IMR-90 (cell line): ENCODE measurements around the gene TYR. TPM values are rescaled to one million over a fixed set of nuclear protein-coding genes. Genes with fewer than 3 reads are reported as not detected.
"Not testable (repeated sequence)": the region's sequence is repeated elsewhere in the genome, so short reads cannot be mapped to it uniquely, and the experiment has no call there.

ENCODE experiments used
- ATAC-seq: fragments of 200-7000 bp; cut with Tn5 transposase; 2 replicates; pipeline ENCODE4 v1.9.1; 2020; ENCODE audit warnings: low read depth, mild to moderate bottlenecking, moderate library complexity
- BruUV-seq: library from RNA; stranded (reverse); fragments of 400-500 nt; replicated peaks from 2 replicates; lab custom pipeline; 2021; lab: Mats Ljungman, UMichigan
- CTCF ChIA-PET: fragments of 300-600 bp; formaldehyde crosslinking; extraction: SDS; loops from one replicate; lab custom pipeline; 2021; ENCODE audit warnings: antibody characterized with exemption; lab: Yijun Ruan, JAX
- POLR2A ChIA-PET: fragments of 300-600 bp; sonication (Branson Sonifier 250); formaldehyde crosslinking; loops from one replicate; lab custom pipeline; 2022; ENCODE audit warnings: antibody characterized with exemption; ENCODE audit not compliant: unreplicated experiment; lab: Charles Lee
- DNase-seq: peaks from one replicate; pipeline ENCODE4 v3.0.0; 2013
- H2AFZ ChIP-seq: replicated peaks from 2 replicates; pipeline ENCODE3; 2013; ENCODE audit warnings: low read length, mild to moderate bottlenecking; ENCODE audit not compliant: poor library complexity
- H2AK5ac ChIP-seq: 2 replicates; pipeline ENCODE4 v1.6.1; 2013; ENCODE audit warnings: low read depth, low read length, inconsistent platforms
- H2AK9ac ChIP-seq: replicated peaks from 2 replicates; pipeline ENCODE3; 2013; ENCODE audit warnings: mild to moderate bottlenecking, low read depth, low read length, moderate library complexity; ENCODE audit not compliant: poor library complexity
- H2BK120ac ChIP-seq: 2 replicates; pipeline ENCODE4 v1.6.1; 2013; ENCODE audit warnings: low read depth, low read length, inconsistent platforms
- H2BK15ac ChIP-seq: 3 replicates; pipeline ENCODE4 v1.6.1; 2013; ENCODE audit warnings: low read depth, low read length, inconsistent platforms
- H2BK20ac ChIP-seq: 2 replicates; pipeline ENCODE4 v1.6.1; 2013; ENCODE audit warnings: low read depth, mild to moderate bottlenecking, inconsistent platforms, low read length, moderate library complexity
- H2BK5ac ChIP-seq: 2 replicates; pipeline ENCODE4 v1.6.1; 2013; ENCODE audit warnings: mild to moderate bottlenecking, low read depth, low read length, inconsistent platforms; ENCODE audit not compliant: poor library complexity, severe bottlenecking
- H3K14ac ChIP-seq: replicated peaks from 2 replicates; pipeline ENCODE4 v1.6.1; 2013; ENCODE audit warnings: low read depth, low read length, inconsistent platforms
- H3K18ac ChIP-seq: 2 replicates; pipeline ENCODE4 v1.6.1; 2013; ENCODE audit warnings: low read depth, low read length, control low read depth
- H3K23ac ChIP-seq: 2 replicates; pipeline ENCODE4 v1.6.1; 2013; ENCODE audit warnings: low read depth, low read length, inconsistent platforms
- H3K27ac ChIP-seq: 2 replicates; pipeline ENCODE4 v1.5.1; 2013; ENCODE audit warnings: mild to moderate bottlenecking, control low read depth, low read length; ENCODE audit not compliant: insufficient read depth
- H3K27me3 ChIP-seq: 2 replicates; pipeline ENCODE4 v1.6.1; 2013; ENCODE audit warnings: low read length; ENCODE audit not compliant: control insufficient read depth, insufficient read depth
- H3K36me3 ChIP-seq: 2 replicates; pipeline ENCODE4 v1.6.1; 2013; ENCODE audit warnings: low read length, mixed read lengths; ENCODE audit not compliant: control insufficient read depth, insufficient read depth
- H3K4ac ChIP-seq: 2 replicates; pipeline ENCODE4 v1.6.1; 2013; ENCODE audit warnings: low read depth, low read length, inconsistent platforms
- H3K4me1 ChIP-seq: 2 replicates; pipeline ENCODE4 v1.6.1; 2013; ENCODE audit warnings: low read length, mixed read lengths; ENCODE audit not compliant: control insufficient read depth, insufficient read depth
- H3K4me2 ChIP-seq: 2 replicates; pipeline ENCODE4 v1.6.1; 2013; ENCODE audit warnings: low read depth, mild to moderate bottlenecking, control low read depth, low read length, moderate library complexity
- H3K4me3 ChIP-seq: 2 replicates; pipeline ENCODE4 v1.5.1; 2013; ENCODE audit warnings: low read depth, mild to moderate bottlenecking, control low read depth, low read length, moderate library complexity; ENCODE audit not compliant: insufficient read depth
- H3K56ac ChIP-seq: 2 replicates; pipeline ENCODE4 v1.6.1; 2013; ENCODE audit warnings: low read length, inconsistent platforms; ENCODE audit not compliant: insufficient read depth; ENCODE audit errors: extremely low read depth
- H3K79me1 ChIP-seq, 2 experiments: 2 replicates each; pipeline ENCODE4 v1.6.1; 2013; ENCODE audit warnings: low read length in 2 of 2, inconsistent platforms in 1 of 2, low read depth in 1 of 2
- H3K9ac ChIP-seq: 2 replicates; pipeline ENCODE4 v1.6.1; 2013; ENCODE audit warnings: low read depth, low read length, control low read depth
- H3K9me1 ChIP-seq: 2 replicates; pipeline ENCODE4 v1.6.1; 2013; ENCODE audit warnings: low read length, inconsistent platforms; ENCODE audit not compliant: insufficient read depth
- H3K9me3 ChIP-seq: 2 replicates; pipeline ENCODE4 v1.6.1; 2013; ENCODE audit warnings: low read length; ENCODE audit not compliant: control insufficient read depth, insufficient read depth
- H4K20me1 ChIP-seq: 2 replicates; pipeline ENCODE4 v1.6.1; 2013; ENCODE audit warnings: low read length, inconsistent platforms; ENCODE audit not compliant: insufficient read depth
- H4K5ac ChIP-seq: 2 replicates; pipeline ENCODE4 v1.6.1; 2013; ENCODE audit warnings: mild to moderate bottlenecking, low read depth, low read length, control low read depth
- H4K8ac ChIP-seq, 2 experiments: 2 replicates each; pipeline ENCODE4 v1.6.1; 2013; ENCODE audit warnings: low read depth in 2 of 2, low read length in 2 of 2, control low read depth in 1 of 2, inconsistent platforms in 1 of 2
- H4K91ac ChIP-seq: 2 replicates; pipeline ENCODE4 v1.6.1; 2013; ENCODE audit warnings: low read depth, low read length, inconsistent platforms; ENCODE audit not compliant: insufficient read depth
- WGBS, 2 experiments: methylation state at CpG; one replicate each; pipeline versions ENCODE4 v1.1.5 to v1.1.7; 2013; ENCODE audit warnings: missing lambda C conversion rate in 2 of 2; ENCODE audit not compliant: insufficient read length in 1 of 2; ENCODE audit errors: extremely low coverage in 2 of 2; 5-methylcytosine and 5-hydroxymethylcytosine counted together
- dilution Hi-C: fragments of 300-500 bp; cut with HindIII; formaldehyde crosslinking; loops from one replicate; pipeline ENCODE4 v1.14.3; 2018; ENCODE audit warnings: low sequenced_read_pairs; ENCODE audit not compliant: unreplicated experiment
- in situ Hi-C: fragments of 300-500 bp; cut with MboI; formaldehyde crosslinking; loops from 3 replicates; pipeline ENCODE4 v1.14.3; 2019; ENCODE audit warnings: low sequenced_read_pairs, inconsistent platforms, mixed read lengths
- intact Hi-C: fragments of 100-400 bp; cut with micrococcal nuclease; formaldehyde crosslinking; loops from 2 replicates; pipeline ENCODE4 v1.10.0; 2022
- polyA plus RNA-seq, 3 experiments: library from polyadenylated mRNA; depleted of rRNA; stranded (reverse); fragments of >200 nt; gene quantifications; 2 replicates each; pipeline ENCODE4 v1.2.3, GENCODE V29; 2012; ENCODE audit warnings: low replicate concordance in 1 of 3
- total RNA-seq: library from RNA; depleted of rRNA; stranded (reverse); fragments of >200 nt; gene quantifications from 2 replicates; pipeline ENCODE4 v1.2.3, GENCODE V29; 2012

The TYR gene
- total and polyA plus RNA-seq, 2 of the 4 experiments (the other 2 are of a cell fraction), result not detected

DNA sequence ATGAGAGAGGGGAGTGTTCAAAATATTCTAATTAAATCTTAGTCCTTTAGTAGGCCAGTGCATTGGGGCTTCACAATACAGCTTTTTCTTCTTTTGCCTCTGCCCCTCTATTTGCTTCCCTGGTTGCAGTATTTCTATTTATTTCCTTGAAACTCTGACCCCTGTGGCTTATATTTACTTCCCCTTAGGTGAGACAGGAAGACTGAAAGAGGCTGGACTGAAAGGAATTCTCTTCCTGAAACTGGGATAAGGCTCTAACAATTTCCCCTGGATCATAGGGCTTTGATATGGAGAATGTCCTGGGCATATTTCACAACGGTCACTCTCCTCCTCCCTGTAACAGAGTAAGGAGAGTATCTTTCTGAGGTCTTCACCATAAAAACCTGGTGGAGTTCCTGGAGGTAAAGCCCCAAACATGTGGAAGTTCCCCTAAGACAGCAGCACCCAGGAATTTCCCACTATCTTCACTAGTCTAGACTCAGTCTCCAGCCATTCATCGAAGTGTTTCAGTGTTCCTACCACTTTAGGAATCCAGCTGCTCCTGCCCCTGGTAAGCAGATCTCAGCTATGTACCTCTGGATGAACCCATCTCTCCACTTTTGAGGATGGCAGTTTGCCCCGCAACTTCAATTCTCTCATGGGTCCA lies 103.5 kb downstream of the TYR start:
- H2AK9ac ChIP-seq, H3K56ac ChIP-seq, H4K20me1 ChIP-seq, H3K4me2 ChIP-seq, BruUV-seq, H4K91ac ChIP-seq, H3K4me1 ChIP-seq, in situ Hi-C loops, H2AK5ac ChIP-seq, H4K8ac ChIP-seq, intact Hi-C loops, H3K27ac ChIP-seq, H2BK15ac ChIP-seq, H3K9ac ChIP-seq, H3K27me3 ChIP-seq, H3K4ac ChIP-seq, H2BK5ac ChIP-seq, H3K23ac ChIP-seq, H3K36me3 ChIP-seq, H4K5ac ChIP-seq, H3K79me1 ChIP-seq, POLR2A ChIA-PET, H3K9me3 ChIP-seq, H2AFZ ChIP-seq, H2BK120ac ChIP-seq, dilution Hi-C loops, DNase-seq, ATAC-seq, H3K4me3 ChIP-seq, H3K9me1 ChIP-seq, H2BK20ac ChIP-seq, H3K14ac ChIP-seq, CTCF ChIA-PET, H3K18ac ChIP-seq: not testable (repeated sequence)
- WGBS, 2 experiments, result no CpG with 5 or more reads among the region's 3 CpGs

GRCh38 chr11:89286601-89287000 lies 108.9 kb downstream of the TYR start:
- intact Hi-C loops, H3K23ac ChIP-seq, H2BK5ac ChIP-seq, H3K9me1 ChIP-seq, H3K14ac ChIP-seq, BruUV-seq, POLR2A ChIA-PET, H3K4me3 ChIP-seq, H3K4me1 ChIP-seq, ATAC-seq, H3K79me1 ChIP-seq, H2BK120ac ChIP-seq, H3K9ac ChIP-seq, H3K27me3 ChIP-seq, H3K56ac ChIP-seq, H3K4ac ChIP-seq, H4K5ac ChIP-seq, H2AK9ac ChIP-seq, dilution Hi-C loops, in situ Hi-C loops, H4K8ac ChIP-seq, H3K36me3 ChIP-seq, H3K27ac ChIP-seq, H3K4me2 ChIP-seq, H2AFZ ChIP-seq, H4K20me1 ChIP-seq, H2BK15ac ChIP-seq, DNase-seq, H4K91ac ChIP-seq, H3K18ac ChIP-seq, H3K9me3 ChIP-seq, H2AK5ac ChIP-seq, H2BK20ac ChIP-seq, CTCF ChIA-PET: not testable (repeated sequence)
- WGBS, 2 experiments, result no CpG with 5 or more reads among the region's 1 CpG
